Activated effector memory CD4-positive, alpha-beta T cell treated with anti-CD3 and anti-CD28 coated beads, Interleukin-2, amount 50 U/mL, for 16 hours (primary cell): ENCODE data around the gene STRIP1.
A peak's percentile ranks its signal among the peaks of the same experiment; 100 is the strongest.

Experiments used
- DNase-seq: peaks from one replicate; pipeline ENCODE4 v3.0.0-alpha.2; 2020

The STRIP1 gene

GRCh38 chr1:110053552-110054428 lies 19.4 kb downstream of the STRIP1 start:
- DNase-seq = peak; percentile 90

GRCh38 chr1:110055493-110056284 lies 21.3 kb downstream of the STRIP1 start:
- no peak for DNase-seq

GRCh38 chr1:110056285-110056683 lies 21.9 kb downstream of the STRIP1 start:
- no peak for DNase-seq

GRCh38 chr1:110056776-110057175 lies 22.4 kb downstream of the STRIP1 start:
- no peak for DNase-seq

- DNase-seq = no peak
Observed at GRCh38 chr1:110057963-110058518, 23.6 kb downstream of the STRIP1 start.

GRCh38 chr1:110058591-110058990 lies 24.2 kb downstream of the STRIP1 start:
- no peak for DNase-seq

GRCh38 chr1:110059133-110059863 lies 24.9 kb downstream of the STRIP1 start:
- no peak for DNase-seq

- peak; percentile 91 for DNase-seq
Observed at GRCh38 chr1:110060034-110060661, 25.7 kb downstream of the STRIP1 start.

GRCh38 chr1:110060662-110061060 lies 26.2 kb downstream of the STRIP1 start:
- DNase-seq = no peak

- DNase-seq = no peak
Observed at GRCh38 chr1:110061341-110061740, 26.9 kb downstream of the STRIP1 start.

GRCh38 chr1:110062612-110063011 lies 28.2 kb downstream of the STRIP1 start:
- no peak for DNase-seq

- DNase-seq = no peak
Observed at GRCh38 chr1:110063781-110064180, 29.4 kb downstream of the STRIP1 start.

GRCh38 chr1:110064576-110065337 lies 30.3 kb downstream of the STRIP1 start:
- DNase-seq = no peak

- no peak for DNase-seq
Observed at GRCh38 chr1:110065841-110066240, 31.4 kb downstream of the STRIP1 start.

GRCh38 chr1:110067479-110067892 lies 33.1 kb downstream of the STRIP1 start:
- DNase-seq = no peak

GRCh38 chr1:110067893-110068645 lies 33.6 kb downstream of the STRIP1 start:
- DNase-seq = no peak

- DNase-seq = no peak
Observed at GRCh38 chr1:110068646-110069403, 34.4 kb downstream of the STRIP1 start.

- no peak for DNase-seq
Observed at GRCh38 chr1:110069404-110070281, 35.2 kb downstream of the STRIP1 start.

GRCh38 chr1:110070282-110070669 lies 35.9 kb downstream of the STRIP1 start:
- no peak for DNase-seq
